CD14-positive monocyte (primary cell): ENCODE results near the gene CCDC97. TPM values are rescaled to one million over a fixed set of nuclear protein-coding genes. Genes with fewer than 3 reads are reported as not detected.
A peak's percentile ranks its signal among the peaks of the same experiment; 100 is the strongest.

Source experiments
- DNase-seq, 3 donors: peaks; one replicate each; pipeline ENCODE4 v3.0.0-alpha.2; 2011 to 2022
- H2AFZ ChIP-seq: 2 replicates; pipeline ENCODE4 v1.6.0; 2012; ENCODE audit warnings: mild to moderate bottlenecking, low read depth, low read length, inconsistent platforms; ENCODE audit not compliant: insufficient read depth, poor library complexity, severe bottlenecking
- H3K27ac ChIP-seq, 2 donors: 1 replicate in 1 of 2; 2 replicates in 1 of 2; pipeline ENCODE4 v1.5.1; 2012 to 2013; ENCODE audit warnings: low read length in 2 of 2, control low read depth in 1 of 2, inconsistent platforms in 1 of 2, low read depth in 1 of 2, mild to moderate bottlenecking in 1 of 2
- H3K27me3 ChIP-seq, 2 donors: one replicate each; pipeline versions ENCODE4 v1.6.0 to v1.6.1; 2011 to 2013; ENCODE audit warnings: low read length in 2 of 2; ENCODE audit not compliant: control insufficient read depth in 2 of 2, insufficient read depth in 2 of 2
- H3K36me3 ChIP-seq, 2 donors: replicated peaks in 1 of 2; 1 replicate in 1 of 2; 2 replicates in 1 of 2; pipeline versions ENCODE4 v1.5.1 to v1.6.1; 2012 to 2013; ENCODE audit warnings: low read length in 2 of 2, control low read depth in 1 of 2, inconsistent platforms in 1 of 2, mild to moderate bottlenecking in 1 of 2; ENCODE audit not compliant: insufficient read depth in 2 of 2, control insufficient read depth in 1 of 2
- H3K4me1 ChIP-seq, 2 donors: 1 replicate in 1 of 2; 2 replicates in 1 of 2; pipeline versions ENCODE4 v1.5.1 to v1.6.1; 2012 to 2013; ENCODE audit warnings: low read length in 2 of 2, control low read depth in 1 of 2, inconsistent platforms in 1 of 2, mild to moderate bottlenecking in 1 of 2, moderate library complexity in 1 of 2; ENCODE audit not compliant: insufficient read depth in 2 of 2, control insufficient read depth in 1 of 2
- H3K4me2 ChIP-seq: replicated peaks from 2 replicates; pipeline ENCODE3; 2012; ENCODE audit warnings: low read length, moderate library complexity, mild to moderate bottlenecking; ENCODE audit not compliant: poor library complexity, severe bottlenecking; ENCODE audit errors: extremely low read depth
- H3K4me3 ChIP-seq, 3 experiments: fragments of 200-600 bp in 1 of 3; sonication (generic) in 1 of 3; replicated peaks in 1 of 3; 1 replicate in 2 of 3; 2 replicates in 1 of 3; pipeline ENCODE4 v1.5.1; 2011 to 2013; ENCODE audit warnings: low read length in 3 of 3, mild to moderate bottlenecking in 3 of 3, control low read depth in 2 of 3, low read depth in 2 of 3, inconsistent platforms in 1 of 3, moderate library complexity in 1 of 3
- H3K79me2 ChIP-seq: 2 replicates; pipeline ENCODE4 v1.6.0; 2012; ENCODE audit warnings: mild to moderate bottlenecking, control low read depth, inconsistent platforms, low read length, moderate library complexity; ENCODE audit not compliant: insufficient read depth
- H3K9ac ChIP-seq: 2 replicates; pipeline ENCODE4 v1.6.0; 2017; ENCODE audit warnings: low read length, mild to moderate bottlenecking; ENCODE audit not compliant: insufficient read depth, poor library complexity, severe bottlenecking
- H3K9me3 ChIP-seq, 2 donors: replicated peaks in 1 of 2; 1 replicate in 1 of 2; 2 replicates in 1 of 2; pipeline versions ENCODE4 v1.5.1 to v1.6.1; 2012 to 2013; ENCODE audit warnings: low read length in 2 of 2, control low read depth in 1 of 2; ENCODE audit not compliant: control insufficient read depth in 1 of 2, insufficient read depth in 1 of 2
- H4K20me1 ChIP-seq: 2 replicates; pipeline ENCODE4 v1.6.0; 2012; ENCODE audit warnings: mild to moderate bottlenecking, low read length, control low read depth, moderate library complexity; ENCODE audit not compliant: insufficient read depth
- H3K27ac Mint-ChIP-seq, 7 donors: one replicate each; pipeline ENCODE4 v1.8.0; 2020; ENCODE audit warnings: mild to moderate bottlenecking in 7 of 7, mixed read lengths in 7 of 7, moderate library complexity in 6 of 7, inconsistent platforms in 2 of 7
- H3K27me3 Mint-ChIP-seq, 3 donors: one replicate each; pipeline ENCODE4 v1.8.0; 2021 to 2022; ENCODE audit warnings: low read depth in 3 of 3, mild to moderate bottlenecking in 3 of 3, mixed read lengths in 3 of 3, moderate library complexity in 3 of 3, inconsistent platforms in 1 of 3
- H3K36me3 Mint-ChIP-seq, 2 donors: one replicate each; pipeline ENCODE4 v1.8.0; 2020; ENCODE audit warnings: mixed read lengths in 2 of 2, inconsistent platforms in 1 of 2, mild to moderate bottlenecking in 1 of 2
- H3K4me1 Mint-ChIP-seq: one replicate; pipeline ENCODE4 v1.8.0; 2020; ENCODE audit warnings: mild to moderate bottlenecking, mixed read lengths
- H3K4me3 Mint-ChIP-seq, 2 donors: one replicate each; pipeline ENCODE4 v1.8.0; 2020; ENCODE audit warnings: mild to moderate bottlenecking in 2 of 2, mixed read lengths in 2 of 2, moderate library complexity in 1 of 2
- H3K9me3 Mint-ChIP-seq, 7 donors: one replicate each; pipeline ENCODE4 v1.8.0; 2020 to 2022; ENCODE audit warnings: mixed read lengths in 7 of 7, mild to moderate bottlenecking in 6 of 7, moderate library complexity in 6 of 7, inconsistent platforms in 2 of 7
- WGBS: methylation state at CpG from one replicate; pipeline ENCODE4 v1.1.5; 2013; ENCODE audit warnings: missing lambda C conversion rate; ENCODE audit not compliant: insufficient coverage; 5-methylcytosine and 5-hydroxymethylcytosine counted together
- intact Hi-C, 2 donors: fragments of 100-400 bp; cut with micrococcal nuclease; formaldehyde crosslinking; loops; one replicate each; pipeline versions ENCODE4 v1.15.0 to v1.15.1; 2023
- polyA plus RNA-seq, 3 donors: library from polyadenylated mRNA; depleted of rRNA in 1 of 3; unstranded in 2 of 3; stranded (reverse) in 1 of 3; fragments of 300-500 nt in 2 of 3; fragments of >200 nt in 1 of 3; fragmentation: Illumina TruSeq in 2 of 3; gene quantifications; 1 replicate in 2 of 3; 2 replicates in 1 of 3; pipeline ENCODE4 v1.2.3, GENCODE V29; 2012 to 2021
- TF ChIP-seq, protein P1 (sequence below): fragments of 200-600 bp; IDR thresholded peaks from one replicate; pipeline ENCODE4 v1.8.0; 2022; ENCODE audit warnings: antibody characterized with exemption, mild to moderate bottlenecking

The CCDC97 gene
- polyA plus RNA-seq, 3 donors, result 6.1 to 13.0 (median 8.8) TPM

DNA sequence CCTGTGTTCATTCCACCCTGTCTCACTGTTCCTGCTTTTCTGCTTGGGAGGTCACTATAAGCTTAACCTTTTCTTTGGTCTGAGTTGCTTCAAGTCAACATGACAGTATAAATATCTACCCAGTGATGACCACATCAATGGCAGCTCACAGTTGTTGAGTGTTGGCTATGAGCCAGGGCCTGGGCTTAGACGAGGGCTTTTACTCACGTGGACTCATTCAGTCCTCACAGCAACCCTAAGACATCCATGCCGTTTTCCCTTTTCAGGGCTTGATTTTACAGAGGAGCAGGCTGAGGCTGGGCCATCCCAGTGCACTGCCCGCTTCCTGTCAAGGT, 10.2 kb upstream of the CCDC97 start:
- intact Hi-C loops, result loop anchor here in 1 of 2 donors (10.0 kb wide), 1 partner anchor 165 kb away; no protein-coding TSS in a partner anchor
- Histone ChIP-seq H3K4me2 (no peak overlapping the region), H3K9me3 (no peaks in the 10 kb centered on the region), H3K27ac (peak overlapping the region in 1 of 2 donors; percentile 77), H3K79me2 (peaks cover 63% of the 10 kb centered on the region), H3K4me3 (no peak overlapping the region), H2AFZ (no peak overlapping the region), H3K36me3 (peaks cover 95 to 98% of the 10 kb centered on the region in 2 donors), H3K9ac (no peak overlapping the region), H4K20me1 (peaks cover 94% of the 10 kb centered on the region), H3K4me1 (peaks cover 12 to 24% of the 10 kb centered on the region in 2 donors), H3K27me3 (no peaks in the 10 kb centered on the region)
- Mint-ChIP-seq H3K4me3 (no peak overlapping the region), H3K27ac (peak overlapping the region; percentile 37 to 89 (median 74)), H3K9me3 (no peaks in the 10 kb centered on the region), H3K27me3 (no peaks in the 10 kb centered on the region), H3K4me1 (peaks cover 41% of the 10 kb centered on the region), H3K36me3 (peaks cover 88 to 99% of the 10 kb centered on the region in 2 donors)
- 52% methylated on average over 4 of the region's 4 CpGs for WGBS
- DNase-seq, result no peak
- TF ChIP-seq, protein P1, sequence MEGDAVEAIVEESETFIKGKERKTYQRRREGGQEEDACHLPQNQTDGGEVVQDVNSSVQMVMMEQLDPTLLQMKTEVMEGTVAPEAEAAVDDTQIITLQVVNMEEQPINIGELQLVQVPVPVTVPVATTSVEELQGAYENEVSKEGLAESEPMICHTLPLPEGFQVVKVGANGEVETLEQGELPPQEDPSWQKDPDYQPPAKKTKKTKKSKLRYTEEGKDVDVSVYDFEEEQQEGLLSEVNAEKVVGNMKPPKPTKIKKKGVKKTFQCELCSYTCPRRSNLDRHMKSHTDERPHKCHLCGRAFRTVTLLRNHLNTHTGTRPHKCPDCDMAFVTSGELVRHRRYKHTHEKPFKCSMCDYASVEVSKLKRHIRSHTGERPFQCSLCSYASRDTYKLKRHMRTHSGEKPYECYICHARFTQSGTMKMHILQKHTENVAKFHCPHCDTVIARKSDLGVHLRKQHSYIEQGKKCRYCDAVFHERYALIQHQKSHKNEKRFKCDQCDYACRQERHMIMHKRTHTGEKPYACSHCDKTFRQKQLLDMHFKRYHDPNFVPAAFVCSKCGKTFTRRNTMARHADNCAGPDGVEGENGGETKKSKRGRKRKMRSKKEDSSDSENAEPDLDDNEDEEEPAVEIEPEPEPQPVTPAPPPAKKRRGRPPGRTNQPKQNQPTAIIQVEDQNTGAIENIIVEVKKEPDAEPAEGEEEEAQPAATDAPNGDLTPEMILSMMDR, result no peak

DNA sequence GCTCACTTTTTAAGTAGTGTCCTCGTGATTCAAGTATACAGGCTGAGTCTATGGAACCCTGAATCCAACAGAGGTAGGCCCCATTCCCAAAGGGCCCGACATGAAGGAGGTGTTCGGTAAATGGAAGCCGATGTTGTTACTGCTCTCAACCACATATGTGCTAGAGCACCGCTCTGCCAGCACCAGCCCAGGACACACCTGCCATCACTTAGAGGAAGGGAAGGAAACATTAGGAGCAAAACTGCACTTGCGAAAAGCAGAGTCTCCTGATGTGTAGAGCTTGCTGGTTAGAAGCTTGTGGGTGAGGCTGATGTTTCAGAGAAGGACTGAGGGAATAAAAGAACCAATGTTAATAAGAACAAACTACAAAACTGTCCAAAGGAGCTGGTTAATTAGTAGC, 9.4 kb upstream of the CCDC97 start:
- H3K36me3 ChIP-seq, result peaks cover 95 to 98% of the 10 kb centered on the region in 2 donors
- Mint-ChIP-seq H3K9me3 (no peaks in the 10 kb centered on the region), H3K4me1 (peaks cover 44% of the 10 kb centered on the region), H3K27me3 (no peaks in the 10 kb centered on the region), H3K36me3 (peaks cover 88 to 99% of the 10 kb centered on the region in 2 donors), H3K27ac (peak overlapping the region in 4 of 7 donors; percentile 64 to 81 (median 78)), H3K4me3 (no peak overlapping the region)
- H3K9me3 ChIP-seq, result no peaks in the 10 kb centered on the region
- peaks cover 92% of the 10 kb centered on the region for H4K20me1 ChIP-seq
- intact Hi-C loops, result loop anchor here in 1 of 2 donors (10.0 kb wide), 1 partner anchor 166 kb away; no protein-coding TSS in a partner anchor
- no peak for DNase-seq
- H3K9ac ChIP-seq, result no peak overlapping the region
- no peak overlapping the region for H2AFZ ChIP-seq
- H3K4me1 ChIP-seq, result peaks cover 12 to 27% of the 10 kb centered on the region in 2 donors
- H3K4me2 ChIP-seq, result no peak overlapping the region
- peaks cover 68% of the 10 kb centered on the region for H3K79me2 ChIP-seq
- peak overlapping the region in 1 of 2 donors; percentile 44 for H3K27ac ChIP-seq
- no peaks in the 10 kb centered on the region for H3K27me3 ChIP-seq
- H3K4me3 ChIP-seq, result no peak overlapping the region
- TF ChIP-seq, protein P1, result no peak
- WGBS, result 80% methylated on average over 1 of the region's 6 CpGs
